ENCODE results near the gene SERPINA5. TPM values are rescaled to one million over a fixed set of nuclear protein-coding genes. Genes with fewer than 3 reads are reported as not detected.

Gene SERPINA5
- total RNA-seq, 1 experiment from 2014 or later: 0.49 TPM

DNA sequence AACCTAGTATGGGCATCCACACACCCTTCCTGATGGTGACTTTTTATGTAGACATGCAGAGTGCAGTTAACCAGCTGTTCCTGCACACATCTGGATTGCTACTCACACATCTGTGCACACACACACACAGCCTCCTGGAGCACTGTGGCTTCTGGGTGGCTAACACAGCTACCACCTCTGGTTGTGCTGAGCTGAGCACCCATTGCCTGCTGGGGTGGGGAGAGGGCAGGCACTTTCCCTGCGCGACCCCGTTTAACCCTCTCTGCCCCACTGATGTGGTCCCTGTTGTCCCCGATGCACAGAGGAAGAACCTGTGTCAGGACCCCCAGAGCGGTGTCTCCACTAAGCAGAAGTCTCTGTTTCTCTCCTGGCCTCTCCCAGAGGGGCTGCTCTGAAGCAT, 16.6 kb downstream of the SERPINA5 start:
- ATAC-seq: no peak
- Histone ChIP-seq H3K4me1 (ENCODE audit: control insufficient read depth, insufficient read depth, low read length) (peaks cover 32% of the 10 kb centered on the region), H3K36me3 (ENCODE audit: control insufficient read depth, insufficient read depth, low read length) (no peaks in the 10 kb centered on the region), H3K27me3 (ENCODE audit: control insufficient read depth, insufficient read depth, low read length) (no peaks in the 10 kb centered on the region), H3K9me3 (ENCODE audit: control insufficient read depth, insufficient read depth, low read depth, low read length) (no peaks in the 10 kb centered on the region), H3K27ac (ENCODE audit: low read length) (peak overlapping the region; percentile 82), H3K4me3 (ENCODE audit: low read depth in 2 of 2, low read length in 2 of 2) (no peak overlapping the region)
- DNase-seq (ENCODE audit: low read depth, low spot score): no peak
- intact Hi-C loops (cut with micrococcal nuclease; ENCODE audit: unreplicated experiment): no loop called here
- ChIA-PET POLR2A (no interaction called here), CTCF (no interaction called here)
- in situ Hi-C loops (cut with HindIII; ENCODE audit: low pct_unique_long_range_greater_than_20kb, low sequenced_read_pairs): no loop called here
- BruUV-seq (replicated peaks): no TSS peak
- TF ChIP-seq POLR2AphosphoS5 (IDR thresholded peaks at IDR 0.05; ENCODE audit: low read depth, low read length) (no peak), CTCF (IDR thresholded peaks at IDR 0.05) (no peak), REST (IDR thresholded peaks at IDR 0.05; ENCODE audit: insufficient read depth in 1 of 2, low read depth in 2 of 2, low read length in 1 of 2) (no peak), SIN3A (IDR thresholded peaks at IDR 0.05; ENCODE audit: borderline replicate concordance, insufficient read depth, low read depth, low read length) (no peak), TCF7L2 (IDR thresholded peaks at IDR 0.05; ENCODE audit: low read depth, low read length) (no peak)

DNA sequence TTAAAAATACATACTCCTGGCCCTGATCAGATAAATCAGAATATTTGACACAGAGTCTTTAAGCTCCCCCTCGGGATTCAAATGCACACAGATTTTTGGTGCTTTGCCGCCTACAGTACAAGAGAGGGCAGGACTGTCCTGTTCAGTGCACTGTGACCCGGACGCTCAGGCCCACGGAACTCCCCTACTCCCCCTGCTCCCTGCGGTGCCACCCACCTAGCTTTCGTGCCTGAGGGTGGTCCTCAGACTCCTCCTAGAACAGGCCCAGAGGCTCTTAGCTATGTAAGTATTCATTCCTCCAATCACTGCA, 17.2 kb downstream of the SERPINA5 start:
- intact Hi-C loops (cut with micrococcal nuclease; ENCODE audit: unreplicated experiment) (no loop called here), in situ Hi-C loops (cut with HindIII; ENCODE audit: low pct_unique_long_range_greater_than_20kb, low sequenced_read_pairs) (no loop called here)
- no peak for TF ChIP-seq REST (IDR thresholded peaks at IDR 0.05; ENCODE audit: insufficient read depth in 1 of 2, low read depth in 2 of 2, low read length in 1 of 2)
- H3K9me3 ChIP-seq (ENCODE audit: control insufficient read depth, insufficient read depth, low read depth, low read length): no peaks in the 10 kb centered on the region
- H3K36me3 ChIP-seq (ENCODE audit: control insufficient read depth, insufficient read depth, low read length): no peaks in the 10 kb centered on the region
- CTCF ChIA-PET: interaction anchor here (0.5 kb wide), 1 partner anchor 866 kb away, joined by 14 read pairs; no protein-coding TSS in a partner anchor
- no peaks in the 10 kb centered on the region for H3K27me3 ChIP-seq (ENCODE audit: control insufficient read depth, insufficient read depth, low read length)
- H3K4me3 ChIP-seq (ENCODE audit: low read depth in 2 of 2, low read length in 2 of 2): no peak overlapping the region
- no TSS peak for BruUV-seq (replicated peaks)
- no peak for DNase-seq (ENCODE audit: low read depth, low spot score)
- H3K27ac ChIP-seq (ENCODE audit: low read length): peak overlapping the region; percentile 82
- ATAC-seq: no peak
- H3K4me1 ChIP-seq (ENCODE audit: control insufficient read depth, insufficient read depth, low read length): peaks cover 32% of the 10 kb centered on the region
- POLR2A ChIA-PET: no interaction called here
